ENCODE data around the gene PSTPIP2. TPM values are rescaled to one million over a fixed set of nuclear protein-coding genes. Genes with fewer than 3 reads are reported as not detected.

Gene PSTPIP2
- total and polyA plus RNA-seq, 2 experiments from 2014 or later = 11.9 to 24.5 TPM

DNA sequence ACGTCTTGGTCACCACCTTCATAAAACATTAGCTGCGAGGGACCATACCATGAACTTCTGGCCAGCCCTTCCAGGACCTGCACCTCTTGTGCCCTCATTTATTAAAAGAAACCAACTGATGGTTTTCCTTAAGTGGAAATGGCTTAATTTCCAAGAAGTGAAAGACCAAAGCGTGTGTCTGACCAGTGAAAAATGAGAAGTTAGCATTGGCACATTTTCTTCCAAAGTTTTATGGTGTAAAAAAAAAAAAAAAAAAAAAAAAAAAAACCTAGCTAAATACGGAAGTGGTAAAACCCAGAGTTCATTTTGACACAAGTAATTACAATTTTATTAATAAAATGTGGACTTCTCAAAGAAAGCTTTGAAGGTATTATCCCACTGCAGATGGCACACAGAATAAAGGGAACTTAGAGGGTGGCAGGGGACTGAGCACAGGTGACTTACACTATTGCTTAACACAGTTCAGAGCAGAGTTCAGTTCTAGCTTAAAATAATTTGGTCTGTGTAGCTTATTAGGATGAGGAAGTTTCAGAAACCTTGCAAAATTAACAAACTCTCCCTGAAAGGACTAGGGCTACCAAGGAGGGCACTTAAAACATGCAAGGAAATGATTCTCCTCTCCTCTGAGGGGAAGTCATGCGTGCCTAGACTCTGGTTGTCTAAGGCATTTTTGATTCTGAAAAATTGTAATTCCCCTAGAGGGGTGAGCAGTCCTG is 62.8 kb downstream of the PSTPIP2 start:
- H4K20me1 ChIP-seq (ENCODE audit: insufficient read depth, poor library complexity, severe bottlenecking) = no peaks in the 10 kb centered on the region
- H3K4me3 ChIP-seq = no peak overlapping the region
- H2AFZ ChIP-seq = no peak overlapping the region
- H3K9me3 ChIP-seq (ENCODE audit: low read depth) = no peaks in the 10 kb centered on the region
- H3K4me2 ChIP-seq = no peak overlapping the region
- no peaks in the 10 kb centered on the region for H3K79me2 ChIP-seq
- H3K4me1 ChIP-seq (ENCODE audit: insufficient read depth) = no peaks in the 10 kb centered on the region
- H3K27ac ChIP-seq = no peak overlapping the region
- no peaks in the 10 kb centered on the region for H3K36me3 ChIP-seq (replicated peaks; ENCODE audit: insufficient read depth, low read depth)
- no peaks in the 10 kb centered on the region for H3K9me2 ChIP-seq (replicated peaks; ENCODE audit: insufficient read depth)
- DNase-seq (ENCODE audit: low spot score) = no peak
- no peak for TF ChIP-seq EZH2phosphoT487 (IDR thresholded peaks at IDR 0.05; ENCODE audit: low read depth, severe bottlenecking, unreplicated experiment)
- TF ChIP-seq EZH2 (IDR thresholded peaks at IDR 0.05; ENCODE audit: borderline replicate concordance) = no peak
- TF ChIP-seq CTCF (IDR thresholded peaks at IDR 0.05; ENCODE audit: poor library complexity) = no peak
- WGBS (ENCODE audit: low lambda C conversion rate, missing lambda C conversion rate) = 94% methylated on average over 5 of the region's 5 CpGs
- no peaks in the 10 kb centered on the region for H3K27me3 ChIP-seq

GRCh38 chr18:46008531-46008930 is 63.5 kb downstream of the PSTPIP2 start:
- H3K4me1 ChIP-seq (ENCODE audit: insufficient read depth) = no peaks in the 10 kb centered on the region
- no peak overlapping the region for H2AFZ ChIP-seq
- H3K4me3 ChIP-seq = no peak overlapping the region
- no peaks in the 10 kb centered on the region for H3K36me3 ChIP-seq (replicated peaks; ENCODE audit: insufficient read depth, low read depth)
- H4K20me1 ChIP-seq (ENCODE audit: insufficient read depth, poor library complexity, severe bottlenecking) = no peaks in the 10 kb centered on the region
- 97% methylated on average over 8 of the region's 8 CpGs for WGBS (ENCODE audit: low lambda C conversion rate, missing lambda C conversion rate)
- H3K4me2 ChIP-seq = no peak overlapping the region
- no peaks in the 10 kb centered on the region for H3K9me3 ChIP-seq (ENCODE audit: low read depth)
- TF ChIP-seq CTCF (IDR thresholded peaks at IDR 0.05; ENCODE audit: poor library complexity) (no peak), EZH2phosphoT487 (IDR thresholded peaks at IDR 0.05; ENCODE audit: low read depth, severe bottlenecking, unreplicated experiment) (no peak), EZH2 (IDR thresholded peaks at IDR 0.05; ENCODE audit: borderline replicate concordance) (no peak)
- no peak overlapping the region for H3K27ac ChIP-seq
- no peaks in the 10 kb centered on the region for H3K79me2 ChIP-seq
- H3K9me2 ChIP-seq (replicated peaks; ENCODE audit: insufficient read depth) = no peaks in the 10 kb centered on the region
- H3K27me3 ChIP-seq = no peaks in the 10 kb centered on the region
- DNase-seq (ENCODE audit: low spot score) = no peak

DNA sequence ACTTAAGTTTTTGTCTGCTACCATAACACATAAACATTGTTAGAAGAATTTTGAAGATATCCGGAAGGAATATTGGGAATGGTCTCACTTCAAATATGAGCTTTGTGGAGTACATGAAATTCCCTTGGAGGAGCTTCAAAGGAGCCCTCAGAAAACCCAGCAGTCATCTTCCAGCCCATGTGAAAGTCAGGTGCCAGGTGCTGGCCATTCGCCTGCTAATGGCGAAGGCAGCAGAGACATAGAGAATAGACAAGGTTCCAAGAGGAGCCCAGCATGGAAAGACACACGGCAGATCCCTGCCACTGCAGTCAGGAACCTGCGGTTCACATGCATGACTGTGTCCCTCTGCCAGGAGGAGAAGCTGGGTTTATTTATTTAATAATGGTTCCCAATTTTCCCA is 64.9 kb downstream of the PSTPIP2 start:
- H3K4me3 ChIP-seq = no peak overlapping the region
- TF ChIP-seq CTCF (IDR thresholded peaks at IDR 0.05; ENCODE audit: poor library complexity) (no peak), EZH2phosphoT487 (IDR thresholded peaks at IDR 0.05; ENCODE audit: low read depth, severe bottlenecking, unreplicated experiment) (no peak), EZH2 (IDR thresholded peaks at IDR 0.05; ENCODE audit: borderline replicate concordance) (no peak)
- H3K4me1 ChIP-seq (ENCODE audit: insufficient read depth) = no peaks in the 10 kb centered on the region
- no peak overlapping the region for H2AFZ ChIP-seq
- 95% methylated on average over 5 of the region's 5 CpGs for WGBS (ENCODE audit: low lambda C conversion rate, missing lambda C conversion rate)
- no peaks in the 10 kb centered on the region for H4K20me1 ChIP-seq (ENCODE audit: insufficient read depth, poor library complexity, severe bottlenecking)
- no peaks in the 10 kb centered on the region for H3K36me3 ChIP-seq (replicated peaks; ENCODE audit: insufficient read depth, low read depth)
- H3K27ac ChIP-seq = no peak overlapping the region
- no peaks in the 10 kb centered on the region for H3K27me3 ChIP-seq
- no peak overlapping the region for H3K4me2 ChIP-seq
- no peaks in the 10 kb centered on the region for H3K9me3 ChIP-seq (ENCODE audit: low read depth)
- no peaks in the 10 kb centered on the region for H3K79me2 ChIP-seq
- DNase-seq (ENCODE audit: low spot score) = no peak
- H3K9me2 ChIP-seq (replicated peaks; ENCODE audit: insufficient read depth) = no peaks in the 10 kb centered on the region

Data from hepatocyte (in vitro differentiated cells).